HepG2 (cell line): ENCODE measurements around the gene GUCA1A. TPM values are rescaled to one million over a fixed set of nuclear protein-coding genes. Genes with fewer than 3 reads are reported as not detected.

Experiments used
- ATAC-seq: fragments of 200-7000 bp; cut with Tn5 transposase; 3 replicates; pipeline ENCODE4 v1.9.1; 2020; ENCODE audit warnings: mild to moderate bottlenecking, moderate library complexity
- BruUV-seq: library from RNA; stranded (reverse); fragments of 400-500 nt; replicated peaks from 2 replicates; lab custom pipeline; 2021; lab: Mats Ljungman, UMichigan
- CTCF ChIA-PET: fragments of 300-600 bp; formaldehyde crosslinking; extraction: SDS; loops from one replicate; lab custom pipeline; 2021; ENCODE audit warnings: low total read pairs, inconsistent platforms, low intra/inter-chr PET ratio; lab: Yijun Ruan, JAX
- POLR2A ChIA-PET: fragments of 350-600 bp; sonication (Branson Sonifier 250); formaldehyde crosslinking; loops from one replicate; lab custom pipeline; 2020; ENCODE audit warnings: antibody characterized with exemption, inconsistent platforms; lab: Yijun Ruan, JAX
- DNase-seq: peaks from one replicate; pipeline ENCODE4 v3.0.0-alpha.2; 2015; ENCODE audit warnings: low spot score
- FAIRE-seq: peaks from 3 replicates; lab custom pipeline; 2011; peaks lifted over from hg19 to GRCh38; lab: Jason Lieb, UNC
- H2AFZ ChIP-seq: one replicate; pipeline ENCODE4 v1.6.1; 2011; ENCODE audit warnings: low read length, inconsistent platforms
- H3K27ac ChIP-seq: fragments of 300-600 bp; 3 replicates; pipeline ENCODE4 v1.8.0; 2011; ENCODE audit warnings: mixed run types, mild to moderate bottlenecking, mixed read lengths, low read length, inconsistent platforms; ENCODE audit not compliant: insufficient read depth; ENCODE audit errors: extremely low read length
- H3K27me3 ChIP-seq, 2 experiments: fragments of 200-600 bp in 1 of 2; 2 replicates in 1 of 2; 3 replicates in 1 of 2; pipeline versions ENCODE4 v1.6.0 to v1.8.0; 2011; ENCODE audit warnings: low read length in 2 of 2, mild to moderate bottlenecking in 2 of 2, moderate library complexity in 2 of 2, inconsistent platforms in 1 of 2; ENCODE audit not compliant: insufficient read depth in 2 of 2, control insufficient read depth in 1 of 2
- H3K36me3 ChIP-seq, 2 experiments: fragments of 200-600 bp in 1 of 2; replicated peaks in 1 of 2; 2 replicates in 1 of 2; 3 replicates in 1 of 2; pipeline versions ENCODE4 v1.5.1 to v1.8.0; 2011; ENCODE audit warnings: low read length in 2 of 2, inconsistent platforms in 1 of 2; ENCODE audit not compliant: insufficient read depth in 2 of 2, control insufficient read depth in 1 of 2
- H3K4me1 ChIP-seq: 2 replicates; pipeline ENCODE4 v1.5.1; 2012; ENCODE audit warnings: low read length, inconsistent platforms; ENCODE audit not compliant: insufficient read depth
- H3K4me2 ChIP-seq: 2 replicates; pipeline ENCODE4 v1.6.0; 2011; ENCODE audit warnings: low read depth, low read length, inconsistent platforms
- H3K4me3 ChIP-seq, 3 experiments: fragments of 200-600 bp in 1 of 3; sonication (generic), shearing (Covaris generic) in 1 of 3; replicated peaks in 1 of 3; 2 replicates each; pipeline ENCODE4 v1.5.1; 2011 to 2016; ENCODE audit warnings: low read length in 3 of 3, inconsistent platforms in 2 of 3, low read depth in 2 of 3, mild to moderate bottlenecking in 2 of 3, control low read depth in 1 of 3, mixed read lengths in 1 of 3; ENCODE audit not compliant: insufficient read depth in 1 of 3
- H3K79me2 ChIP-seq: one replicate; pipeline ENCODE4 v1.6.1; 2011; ENCODE audit warnings: low read length, inconsistent platforms; ENCODE audit not compliant: insufficient read depth
- H3K9ac ChIP-seq: 2 replicates; pipeline ENCODE4 v1.6.0; 2011; ENCODE audit warnings: mild to moderate bottlenecking, low read depth, low read length, inconsistent platforms; ENCODE audit not compliant: insufficient read depth
- H3K9me3 ChIP-seq: 2 replicates; pipeline ENCODE4 v1.5.1; 2012; ENCODE audit warnings: mild to moderate bottlenecking, low read length
- H4K20me1 ChIP-seq: 2 replicates; pipeline ENCODE4 v1.6.0; 2011; ENCODE audit warnings: inconsistent platforms, mild to moderate bottlenecking, low read length, moderate library complexity; ENCODE audit not compliant: insufficient read depth
- HMG20A ChIP-seq: IDR thresholded peaks from 2 replicates; pipeline ENCODE4 v1.6.1; 2016; ENCODE audit warnings: borderline replicate concordance
- IRF1 ChIP-seq: sonication (generic); formaldehyde crosslinking; IDR thresholded peaks from 2 replicates; pipeline ENCODE4 v1.4.0; 2020; ENCODE audit warnings: low read depth, mild to moderate bottlenecking, missing genetic modification reagents
- MEF2D ChIP-seq: sonication (generic); formaldehyde crosslinking; IDR thresholded peaks from 2 replicates; pipeline ENCODE4 v1.5.1; 2020; ENCODE audit warnings: mild to moderate bottlenecking, missing genetic modification reagents
- NCOR1 ChIP-seq: fragments of 200-600 bp; sonication (generic); IDR thresholded peaks from 2 replicates; pipeline ENCODE4 v1.7.0; 2017; ENCODE audit warnings: antibody characterized with exemption, low read length, borderline replicate concordance
- NFYC ChIP-seq: IDR thresholded peaks from 2 replicates; pipeline ENCODE4 v1.6.1; 2016; ENCODE audit warnings: missing genetic modification reagents, missing compliant biosample characterization
- PHF8 ChIP-seq: sonication (generic); formaldehyde crosslinking; IDR thresholded peaks from 2 replicates; pipeline ENCODE4 v1.5.0; 2020; ENCODE audit warnings: missing genetic modification reagents
- PRMT3 ChIP-seq: sonication (generic); formaldehyde crosslinking; IDR thresholded peaks from 2 replicates; pipeline ENCODE4 v1.8.1; 2022; ENCODE audit warnings: low read depth, mild to moderate bottlenecking, moderate library complexity, missing genetic modification reagents, borderline replicate concordance
- SNAPC4 ChIP-seq: sonication (generic); formaldehyde crosslinking; IDR thresholded peaks from 2 replicates; pipeline ENCODE4 v1.4.0; 2020; ENCODE audit warnings: mild to moderate bottlenecking, missing genetic modification reagents
- ZNF160 ChIP-seq: sonication (generic); formaldehyde crosslinking; IDR thresholded peaks from 2 replicates; pipeline ENCODE4 v1.8.0; 2022; ENCODE audit warnings: mild to moderate bottlenecking, inconsistent platforms, missing genetic modification reagents
- ZNF383 ChIP-seq: sonication (generic); formaldehyde crosslinking; IDR thresholded peaks from 2 replicates; pipeline ENCODE4 v1.4.0; 2020; ENCODE audit warnings: missing genetic modification reagents, mild to moderate bottlenecking, borderline replicate concordance
- ZNF44 ChIP-seq: sonication (generic); formaldehyde crosslinking; IDR thresholded peaks from 2 replicates; pipeline ENCODE4 v1.5.1; 2020; ENCODE audit warnings: mild to moderate bottlenecking, missing genetic modification reagents
- ZNF501 ChIP-seq: sonication (generic); formaldehyde crosslinking; IDR thresholded peaks from 2 replicates; pipeline ENCODE4 v1.5.1; 2020; ENCODE audit warnings: mild to moderate bottlenecking, moderate library complexity, missing genetic modification reagents
- ZNF589 ChIP-seq: sonication (generic); formaldehyde crosslinking; conservative IDR thresholded peaks from 2 replicates; pipeline ENCODE4 v1.8.0; 2022; ENCODE audit warnings: mild to moderate bottlenecking, moderate library complexity, missing genetic modification reagents
- ZNF788 ChIP-seq: sonication (generic); formaldehyde crosslinking; IDR thresholded peaks from 2 replicates; pipeline ENCODE4 v1.5.0; 2020; ENCODE audit warnings: mild to moderate bottlenecking, missing genetic modification reagents, borderline replicate concordance
- WGBS: methylation state at CpG from one replicate; pipeline ENCODE4 v1.1.6; 2017; ENCODE audit warnings: low lambda C conversion rate; 5-methylcytosine and 5-hydroxymethylcytosine counted together
- in situ Hi-C: cut with HindIII; loops from 2 replicates; pipeline ENCODE4 v1.10.0; 2017; ENCODE audit warnings: low pct_unique_long_range_greater_than_20kb; ENCODE audit not compliant: extremely low pct_ligation_motif_present
- intact Hi-C: fragments of 100-400 bp; cut with micrococcal nuclease; formaldehyde crosslinking; loops from one replicate; pipeline ENCODE4 v1.10.0; 2022; ENCODE audit not compliant: unreplicated experiment
- polyA plus RNA-seq, 8 experiments: library from polyadenylated mRNA; depleted of rRNA in 3 of 8; stranded (reverse) in 7 of 8; unstranded in 1 of 8; fragments of >200 nt; fragmentation: Illumina TruSeq in 4 of 8; extraction: Trizol in 4 of 8; gene quantifications; 2 replicates each; pipeline versions ENCODE4 v1.2.1 to v1.2.3, GENCODE V29; 2011 to 2016; ENCODE audit warnings: low read depth in 4 of 8, missing spikeins in 1 of 8, mixed read lengths in 1 of 8; ENCODE audit not compliant: insufficient read depth in 1 of 8
- total RNA-seq, 5 experiments: library from RNA; depleted of rRNA; stranded (reverse); fragments of >200 nt; fragmentation: Illumina TruSeq; extraction: Trizol; gene quantifications; 2 replicates each; pipeline ENCODE4 v1.2.3, GENCODE V29; 2016; ENCODE audit warnings: low read depth in 1 of 5

The GUCA1A gene
- total and polyA plus RNA-seq, 2 of the 13 experiments (the other 11 are each of a cell fraction or from before 2014, with no cell fraction given) = not detected

GRCh38 chr6:42220807-42221206 lies 47.6 kb downstream of the GUCA1A start:
- intact Hi-C loops (no loop called here), in situ Hi-C loops (loop anchor here (25.0 kb wide), 1 partner anchor 434 kb away; the partner anchor contains the start of genes FRS3, PRICKLE4 and TOMM6)
- peaks cover 58% of the 10 kb centered on the region for H3K4me1 ChIP-seq
- peaks cover 12% of the 10 kb centered on the region for H3K79me2 ChIP-seq
- H3K27me3 ChIP-seq = no peaks in the 10 kb centered on the region; a peak in 1 of 5 replicates
- WGBS = 22% methylated on average over 6 of the region's 6 CpGs
- BruUV-seq = no TSS peak
- TF ChIP-seq HMG20A (CRISPR knock-in tag) (no peak), ZNF501 (0 out of 2 replicates have a peak, but pooled peaks have one; percentile 23)
- DNase-seq = no peak
- H3K4me2 ChIP-seq = no peak overlapping the region
- H3K9me3 ChIP-seq = no peaks in the 10 kb centered on the region
- no peak overlapping the region for H3K27ac ChIP-seq
- H4K20me1 ChIP-seq = no peaks in the 10 kb centered on the region
- ATAC-seq = no peak
- H3K9ac ChIP-seq = no peak overlapping the region
- no peak for FAIRE-seq
- H3K4me3 ChIP-seq = no peak overlapping the region
- ChIA-PET CTCF (no interaction called here), POLR2A (no interaction called here)
- H2AFZ ChIP-seq = no peak overlapping the region
- no peaks in the 10 kb centered on the region for H3K36me3 ChIP-seq

GRCh38 chr6:42221546-42221945 lies 48.4 kb downstream of the GUCA1A start:
- no peaks in the 10 kb centered on the region for H4K20me1 ChIP-seq
- H3K27ac ChIP-seq = no peak overlapping the region
- H2AFZ ChIP-seq = no peak overlapping the region
- BruUV-seq = no TSS peak
- peaks cover 58% of the 10 kb centered on the region for H3K4me1 ChIP-seq
- H3K9ac ChIP-seq = no peak overlapping the region
- ChIA-PET CTCF (no interaction called here), POLR2A (no interaction called here)
- H3K79me2 ChIP-seq = peaks cover 10% of the 10 kb centered on the region
- no peak overlapping the region for H3K4me3 ChIP-seq
- no peak for DNase-seq
- intact Hi-C loops = no loop called here
- WGBS = 55% methylated on average over 4 of the region's 4 CpGs
- no peaks in the 10 kb centered on the region for H3K9me3 ChIP-seq
- H3K36me3 ChIP-seq = no peaks in the 10 kb centered on the region
- H3K27me3 ChIP-seq = no peaks in the 10 kb centered on the region; a peak in 1 of 5 replicates
- FAIRE-seq = no peak
- in situ Hi-C loops = loop anchor here (25.0 kb wide), 1 partner anchor 434 kb away; the partner anchor contains the start of genes FRS3, PRICKLE4 and TOMM6
- no peak for ATAC-seq
- no peak overlapping the region for H3K4me2 ChIP-seq
- no peak for TF ChIP-seq NFYC (CRISPR knock-in tag)
- TF ChIP-seq ZNF383 (CRISPR knock-in tag) = no peak
- no peak for TF ChIP-seq SNAPC4
- TF ChIP-seq ZNF44 (CRISPR knock-in tag) = no peak
- TF ChIP-seq ZNF788 (CRISPR knock-in tag) = no peak
- no peak for TF ChIP-seq PHF8 (CRISPR knock-in tag)
- TF ChIP-seq MEF2D (CRISPR knock-in tag) = no peak
- TF ChIP-seq ZNF160 (CRISPR knock-in tag) = no peak
- TF ChIP-seq NCOR1 = no peak
- TF ChIP-seq ZNF589 (CRISPR knock-in tag) = no peak
- TF ChIP-seq PRMT3 (CRISPR knock-in tag) = no peak
- TF ChIP-seq IRF1 = no peak
